Measurements from ENCODE around the gene TIMM13.

Gene TIMM13

DNA sequence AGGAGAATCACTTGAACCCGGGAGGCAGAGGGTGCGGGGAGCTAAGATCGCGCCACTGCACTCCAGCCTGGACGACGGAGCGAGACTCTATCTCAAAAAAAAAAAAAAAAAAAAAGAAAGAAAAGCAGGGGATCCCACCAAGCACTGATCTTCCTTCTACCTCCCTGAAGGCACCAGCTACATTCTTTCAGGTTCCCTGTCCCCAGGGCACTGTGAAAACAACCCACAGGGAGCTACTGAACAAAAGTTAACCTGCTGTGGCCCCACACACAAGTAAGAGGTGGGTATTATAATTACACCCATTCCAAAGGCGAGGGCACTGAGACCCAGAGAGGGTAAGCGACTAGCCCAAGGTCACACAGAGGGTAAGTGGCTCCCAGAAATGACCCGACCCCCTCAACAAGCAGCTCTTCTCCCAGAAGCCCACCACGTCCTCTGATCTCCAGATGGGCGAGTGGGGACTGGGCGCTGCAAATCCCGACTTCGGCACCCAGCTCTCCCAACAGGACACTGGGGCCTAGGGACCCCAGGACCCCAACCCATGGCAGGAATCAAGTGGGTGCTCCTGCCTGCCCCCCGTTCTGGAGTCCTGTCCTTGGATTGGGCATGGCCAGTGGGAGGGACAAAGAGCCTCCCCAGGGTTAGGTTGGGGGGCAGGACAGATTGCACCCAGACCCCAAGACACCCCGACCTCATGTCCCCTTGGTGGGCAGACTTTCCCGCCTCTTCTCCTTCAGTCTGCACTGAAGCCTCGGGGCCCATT is 27.0 kb upstream of the TIMM13 start:
- no peak overlapping the region for H3K4me3 ChIP-seq (ENCODE audit: low read depth, low read length)
- no peak for DNase-seq (ENCODE audit: low read depth)
- in situ Hi-C loops (cut with HindIII; ENCODE audit: low sequenced_read_pairs): no loop called here
- TF ChIP-seq, protein P1, sequence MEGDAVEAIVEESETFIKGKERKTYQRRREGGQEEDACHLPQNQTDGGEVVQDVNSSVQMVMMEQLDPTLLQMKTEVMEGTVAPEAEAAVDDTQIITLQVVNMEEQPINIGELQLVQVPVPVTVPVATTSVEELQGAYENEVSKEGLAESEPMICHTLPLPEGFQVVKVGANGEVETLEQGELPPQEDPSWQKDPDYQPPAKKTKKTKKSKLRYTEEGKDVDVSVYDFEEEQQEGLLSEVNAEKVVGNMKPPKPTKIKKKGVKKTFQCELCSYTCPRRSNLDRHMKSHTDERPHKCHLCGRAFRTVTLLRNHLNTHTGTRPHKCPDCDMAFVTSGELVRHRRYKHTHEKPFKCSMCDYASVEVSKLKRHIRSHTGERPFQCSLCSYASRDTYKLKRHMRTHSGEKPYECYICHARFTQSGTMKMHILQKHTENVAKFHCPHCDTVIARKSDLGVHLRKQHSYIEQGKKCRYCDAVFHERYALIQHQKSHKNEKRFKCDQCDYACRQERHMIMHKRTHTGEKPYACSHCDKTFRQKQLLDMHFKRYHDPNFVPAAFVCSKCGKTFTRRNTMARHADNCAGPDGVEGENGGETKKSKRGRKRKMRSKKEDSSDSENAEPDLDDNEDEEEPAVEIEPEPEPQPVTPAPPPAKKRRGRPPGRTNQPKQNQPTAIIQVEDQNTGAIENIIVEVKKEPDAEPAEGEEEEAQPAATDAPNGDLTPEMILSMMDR (IDR thresholded peaks at IDR 0.05; ENCODE audit: low read depth, low read length, missing control alignments): no peak

DNA sequence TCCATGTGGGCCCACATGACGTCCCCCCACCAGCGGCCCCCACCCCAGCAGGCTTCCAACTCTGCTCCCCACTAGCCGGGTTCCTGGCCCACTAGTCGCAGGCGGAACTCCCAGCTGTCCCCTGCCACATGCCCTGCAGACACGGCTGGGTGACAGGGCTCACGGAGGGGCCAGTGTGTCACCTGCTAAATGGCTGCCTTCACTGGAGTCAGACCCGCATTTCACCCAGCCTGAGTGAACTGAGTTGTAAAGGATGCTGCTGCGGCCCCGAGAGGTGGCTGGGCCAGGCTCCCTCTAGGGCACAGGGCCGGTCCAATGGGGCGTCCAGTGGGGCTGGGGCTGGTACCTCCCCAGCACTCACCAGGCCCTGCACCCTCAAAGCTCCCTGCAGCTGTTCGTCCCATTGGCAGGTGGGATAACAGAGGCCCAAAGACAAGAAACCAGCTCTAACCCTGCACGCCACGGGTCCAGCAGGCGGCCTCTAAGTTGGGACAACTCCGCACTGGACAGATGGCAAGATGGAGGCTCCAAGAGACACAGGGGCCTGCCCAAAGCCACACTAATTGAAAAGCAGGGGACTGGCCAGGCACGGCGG is 26.1 kb upstream of the TIMM13 start:
- in situ Hi-C loops (cut with HindIII; ENCODE audit: low sequenced_read_pairs): no loop called here
- TF ChIP-seq, protein P1 (IDR thresholded peaks at IDR 0.05; ENCODE audit: low read depth, low read length, missing control alignments): no peak
- H3K4me3 ChIP-seq (ENCODE audit: low read depth, low read length): no peak overlapping the region
- no peak for DNase-seq (ENCODE audit: low read depth)

DNA sequence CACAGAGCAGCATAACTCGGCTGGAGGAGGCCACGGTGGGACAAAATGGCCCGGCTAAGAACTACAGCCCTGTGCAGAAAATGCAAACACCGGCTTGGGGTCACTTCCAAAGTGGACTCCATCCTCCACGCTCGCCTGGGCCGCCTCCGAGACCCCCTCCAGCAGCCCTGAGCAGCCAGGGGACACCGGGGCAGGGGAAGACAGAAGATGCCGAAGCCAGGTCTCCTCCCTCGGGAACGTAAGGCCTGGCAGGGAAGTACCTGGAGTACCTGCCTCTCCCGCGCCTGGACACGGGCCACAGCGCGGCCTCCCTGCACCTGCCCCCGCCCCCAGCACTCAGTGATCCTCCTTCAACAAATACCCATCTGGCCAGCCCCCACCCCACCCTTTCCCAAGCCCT is 24.4 kb upstream of the TIMM13 start:
- DNase-seq (ENCODE audit: low read depth): no peak
- TF ChIP-seq, protein P1 (IDR thresholded peaks at IDR 0.05; ENCODE audit: low read depth, low read length, missing control alignments): no peak
- no peak overlapping the region for H3K4me3 ChIP-seq (ENCODE audit: low read depth, low read length)
- in situ Hi-C loops (cut with HindIII; ENCODE audit: low sequenced_read_pairs): no loop called here

DNA sequence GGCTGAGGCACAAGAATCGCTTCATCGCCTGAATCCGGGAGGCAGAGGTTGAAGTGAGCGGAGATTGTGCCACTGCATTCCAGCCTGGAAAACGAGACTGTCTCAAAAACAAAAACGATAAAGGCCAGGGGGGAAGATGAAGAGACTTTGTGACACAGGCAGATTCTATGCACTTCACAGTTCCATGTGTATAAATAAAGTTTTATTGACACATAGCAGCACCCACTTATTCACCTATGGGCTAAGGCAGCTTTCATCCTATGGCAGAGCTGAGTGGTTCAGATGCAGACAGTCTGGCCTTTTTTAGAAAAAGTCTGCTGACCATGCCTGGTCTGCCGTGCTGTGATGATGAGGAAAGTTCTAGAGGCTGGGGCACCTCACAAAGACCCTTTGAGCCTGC is 23.8 kb upstream of the TIMM13 start:
- in situ Hi-C loops (cut with HindIII; ENCODE audit: low sequenced_read_pairs): no loop called here
- TF ChIP-seq, protein P1 (IDR thresholded peaks at IDR 0.05; ENCODE audit: low read depth, low read length, missing control alignments): no peak
- no peak overlapping the region for H3K4me3 ChIP-seq (ENCODE audit: low read depth, low read length)
- DNase-seq (ENCODE audit: low read depth): no peak

DNA sequence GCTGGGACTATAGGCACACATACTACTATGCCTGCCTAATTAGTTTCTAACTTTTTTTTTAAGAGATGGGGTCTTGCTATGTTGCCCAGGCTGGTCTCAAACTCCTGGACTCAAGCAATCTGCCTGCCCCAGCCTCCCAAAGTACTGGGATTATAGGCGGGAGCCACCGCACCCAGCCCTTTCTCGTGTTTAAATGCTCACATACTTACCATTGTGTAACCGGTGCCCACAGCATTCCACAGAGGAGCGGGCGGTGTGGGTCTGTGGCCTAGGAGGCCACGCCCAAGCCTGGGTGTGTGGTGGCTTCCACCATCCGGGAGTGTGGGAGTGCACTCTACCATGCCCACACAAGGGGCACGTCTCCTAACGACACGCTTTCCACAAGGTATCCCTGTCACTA is 21.6 kb upstream of the TIMM13 start:
- TF ChIP-seq, protein P1 (IDR thresholded peaks at IDR 0.05; ENCODE audit: low read depth, low read length, missing control alignments): no peak
- H3K4me3 ChIP-seq (ENCODE audit: low read depth, low read length): no peak overlapping the region
- in situ Hi-C loops (cut with HindIII; ENCODE audit: low sequenced_read_pairs): no loop called here
- DNase-seq (ENCODE audit: low read depth): no peak

DNA sequence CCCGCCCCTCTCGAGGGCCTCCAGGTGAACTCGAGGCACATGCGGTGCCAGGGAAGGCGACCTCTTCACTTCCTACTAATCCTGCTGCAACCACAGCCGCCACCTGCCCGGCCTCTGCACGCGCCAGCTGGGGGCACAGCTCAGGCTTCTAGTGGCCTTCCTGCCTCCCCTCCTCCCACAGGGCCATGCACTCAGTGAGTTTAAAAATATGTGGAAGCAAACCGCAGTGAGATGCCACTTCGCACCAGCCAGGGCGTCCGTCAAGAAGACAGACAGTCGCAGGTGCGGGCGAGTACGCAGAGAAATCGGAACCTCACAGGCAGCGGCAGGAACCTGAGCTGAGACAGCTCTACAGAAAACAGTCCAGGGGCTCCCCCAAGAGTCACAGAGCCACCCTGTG is 19.0 kb upstream of the TIMM13 start:
- in situ Hi-C loops (cut with HindIII; ENCODE audit: low sequenced_read_pairs): no loop called here
- no peak overlapping the region for H3K4me3 ChIP-seq (ENCODE audit: low read depth, low read length)
- DNase-seq (ENCODE audit: low read depth): no peak
- TF ChIP-seq, protein P1 (IDR thresholded peaks at IDR 0.05; ENCODE audit: low read depth, low read length, missing control alignments): no peak
